PFSK-1 (cell line): ENCODE data around the gene SYVN1.

Experiments
- FOXP2 ChIP-seq: optimal IDR thresholded peaks from 2 replicates; pipeline ENCODE3; 2011; ENCODE audit warnings: borderline replicate concordance, control low read depth, inconsistent platforms; ENCODE audit not compliant: insufficient read depth; ENCODE audit errors: extremely low read length, extremely low read depth
- POLR2AphosphoS5 ChIP-seq: IDR thresholded peaks from 2 replicates; pipeline ENCODE4 v1.6.1; 2012; ENCODE audit warnings: low read depth, mild to moderate bottlenecking, control low read depth, low read length, moderate library complexity
- REST ChIP-seq, 2 experiments: IDR thresholded peaks; 2 replicates each; pipeline versions ENCODE4 v1.6.1 to v1.8.0; 2011 to 2012; ENCODE audit warnings: low read depth in 2 of 2, low read length in 2 of 2, control low read depth in 1 of 2, inconsistent platforms in 1 of 2, mild to moderate bottlenecking in 1 of 2, moderate library complexity in 1 of 2; ENCODE audit not compliant: insufficient read depth in 1 of 2
- SIN3A ChIP-seq: IDR thresholded peaks from 2 replicates; pipeline ENCODE4 v1.6.1; 2012; ENCODE audit warnings: mild to moderate bottlenecking, low read length, moderate library complexity, borderline replicate concordance; ENCODE audit not compliant: insufficient read depth
- TAF1 ChIP-seq: IDR thresholded peaks from 2 replicates; pipeline ENCODE4 v1.6.1; 2012; ENCODE audit warnings: low read length, control low read depth, borderline replicate concordance; ENCODE audit not compliant: insufficient read depth

The SYVN1 gene

GRCh38 chr11:65121447-65121864 lies 12.9 kb downstream of the SYVN1 start:
- TF ChIP-seq REST (IDR thresholded peaks at IDR 0.05; ENCODE audit: insufficient read depth in 1 of 2, low read depth in 2 of 2, low read length in 2 of 2) = no peak
- TF ChIP-seq FOXP2 = no peak
- TF ChIP-seq SIN3A = no peak

GRCh38 chr11:65120831-65121230 lies 13.5 kb downstream of the SYVN1 start:
- no peak for TF ChIP-seq SIN3A
- no peak for TF ChIP-seq REST (IDR thresholded peaks at IDR 0.05; ENCODE audit: insufficient read depth in 1 of 2, low read depth in 2 of 2, low read length in 2 of 2)
- no peak for TF ChIP-seq TAF1
- no peak for TF ChIP-seq FOXP2
- TF ChIP-seq POLR2AphosphoS5 = no peak

- TF ChIP-seq TAF1 = no peak
- no peak for TF ChIP-seq POLR2AphosphoS5
- no peak for TF ChIP-seq FOXP2
- TF ChIP-seq REST (IDR thresholded peaks at IDR 0.05; ENCODE audit: insufficient read depth in 1 of 2, low read depth in 2 of 2, low read length in 2 of 2) = no peak
- no peak for TF ChIP-seq SIN3A
Observed at GRCh38 chr11:65119670-65119995, 14.7 kb downstream of the SYVN1 start.

- no peak for TF ChIP-seq SIN3A
- TF ChIP-seq TAF1 = no peak
- no peak for TF ChIP-seq POLR2AphosphoS5
- no peak for TF ChIP-seq REST (IDR thresholded peaks at IDR 0.05; ENCODE audit: insufficient read depth in 1 of 2, low read depth in 2 of 2, low read length in 2 of 2)
- TF ChIP-seq FOXP2 = no peak
Observed at GRCh38 chr11:65118097-65118837, 16.1 kb downstream of the SYVN1 start.
